Thymus (tissue), 14 donors: ENCODE results near the gene CKS2. TPM values are rescaled to one million over a fixed set of nuclear protein-coding genes. Genes with fewer than 3 reads are reported as not detected.
"Not testable (repeated sequence)": the region's sequence is repeated elsewhere in the genome, so short reads cannot be mapped to it uniquely, and the experiment has no call there.

ENCODE experiments used
- DNase-seq, 9 donors: peaks; one replicate each; pipeline ENCODE4 v3.0.0-alpha.2; 2013; ENCODE audit warnings: low spot score in 9 of 9, low read depth in 6 of 9, missing footprints in 1 of 9
- H3K27ac ChIP-seq, 2 donors: one replicate each; pipeline ENCODE4 v1.5.1; 2013; ENCODE audit warnings: control low read depth in 1 of 2, low read depth in 1 of 2, low read length in 1 of 2, mild to moderate bottlenecking in 1 of 2, moderate library complexity in 1 of 2
- H3K27me3 ChIP-seq, 2 donors: one replicate each; pipeline ENCODE4 v1.5.1; 2013; ENCODE audit warnings: low read length in 1 of 2; ENCODE audit not compliant: control insufficient read depth in 2 of 2, insufficient read depth in 1 of 2
- H3K36me3 ChIP-seq, 2 donors: one replicate each; pipeline ENCODE4 v1.5.1; 2013; ENCODE audit warnings: low read length in 1 of 2, mild to moderate bottlenecking in 1 of 2, moderate library complexity in 1 of 2; ENCODE audit not compliant: control insufficient read depth in 2 of 2, insufficient read depth in 2 of 2
- H3K4me1 ChIP-seq, 2 donors: one replicate each; pipeline ENCODE4 v1.5.1; 2013; ENCODE audit warnings: low read length in 2 of 2; ENCODE audit not compliant: control insufficient read depth in 2 of 2, insufficient read depth in 2 of 2
- H3K4me3 ChIP-seq, 2 donors: one replicate each; pipeline ENCODE4 v1.5.1; 2013; ENCODE audit warnings: low read length in 2 of 2, control low read depth in 1 of 2, mild to moderate bottlenecking in 1 of 2
- H3K9me3 ChIP-seq, 2 donors: one replicate each; pipeline ENCODE4 v1.5.1; 2013; ENCODE audit warnings: low read length in 1 of 2, mild to moderate bottlenecking in 1 of 2; ENCODE audit not compliant: control insufficient read depth in 2 of 2, insufficient read depth in 1 of 2
- WGBS: extraction: QIAGEN DNeasy Blood & Tissue Kit; methylation state at CpG from one replicate; pipeline ENCODE4 v1.1.7; 2013; 5-methylcytosine and 5-hydroxymethylcytosine counted together
- long read RNA-seq, 10 donors: transcript quantifications; one replicate each; lab custom pipeline, GENCODE V29; 2026
- polyA plus RNA-seq: library from polyadenylated mRNA; stranded (reverse); fragments of 200-250 nt; gene quantifications from one replicate; pipeline ENCODE4 v1.2.3, GENCODE V29; 2013
- total RNA-seq: library from RNA; stranded (reverse); fragments of 120-200 nt; gene quantifications from one replicate; pipeline ENCODE4 v1.2.4, GENCODE V29; 2013
- donor health status: healthy.

The CKS2 gene
- total RNA-seq (245 TPM), polyA plus RNA-seq (92.7 TPM)
- long read RNA-seq, donor 1, transcript CKS2-201 (3 exons, 613 nt) = major isoform, 22 of 22 reads
- long read RNA-seq, donor 1, partial matches to known transcripts = 0 of 22 reads
- long read RNA-seq, donor 1, other reads (novel, unspliced or antisense) = 0 of 22 reads
- long read RNA-seq, donor 2 = 0 reads
- long read RNA-seq, donor 3, transcript CKS2-201 (3 exons, 613 nt) = major isoform, 297 of 330 reads
- long read RNA-seq, donor 3, partial matches to known transcripts = 28 of 330 reads
- long read RNA-seq, donor 3, other reads (novel, unspliced or antisense) = 5 of 330 reads
- long read RNA-seq, donor 4, transcript CKS2-201 (3 exons, 613 nt) = major isoform, 70 of 83 reads
- long read RNA-seq, donor 4, partial matches to known transcripts = 13 of 83 reads
- long read RNA-seq, donor 4, other reads (novel, unspliced or antisense) = 0 of 83 reads
- long read RNA-seq, donor 5, transcript CKS2-201 (3 exons, 613 nt) = major isoform, 303 of 338 reads
- long read RNA-seq, donor 5, partial matches to known transcripts = 35 of 338 reads
- long read RNA-seq, donor 5, other reads (novel, unspliced or antisense) = 0 of 338 reads
- long read RNA-seq, donor 6, transcript CKS2-201 (3 exons, 613 nt) = major isoform, 124 of 129 reads
- long read RNA-seq, donor 6, partial matches to known transcripts = 5 of 129 reads
- long read RNA-seq, donor 6, other reads (novel, unspliced or antisense) = 0 of 129 reads
- long read RNA-seq, donor 7, transcript CKS2-201 (3 exons, 613 nt) = major isoform, 151 of 160 reads
- long read RNA-seq, donor 7, partial matches to known transcripts = 9 of 160 reads
- long read RNA-seq, donor 7, other reads (novel, unspliced or antisense) = 0 of 160 reads
- long read RNA-seq, donor 8, transcript CKS2-201 (3 exons, 613 nt) = major isoform, 55 of 55 reads
- long read RNA-seq, donor 8, partial matches to known transcripts = 0 of 55 reads
- long read RNA-seq, donor 8, other reads (novel, unspliced or antisense) = 0 of 55 reads
- long read RNA-seq, donor 9, transcript CKS2-201 (3 exons, 613 nt) = major isoform, 72 of 82 reads
- long read RNA-seq, donor 9, partial matches to known transcripts = 10 of 82 reads
- long read RNA-seq, donor 9, other reads (novel, unspliced or antisense) = 0 of 82 reads
- long read RNA-seq, donor 10, transcript CKS2-201 (3 exons, 613 nt) = major isoform, 124 of 132 reads
- long read RNA-seq, donor 10, partial matches to known transcripts = 8 of 132 reads
- long read RNA-seq, donor 10, other reads (novel, unspliced or antisense) = 0 of 132 reads

DNA sequence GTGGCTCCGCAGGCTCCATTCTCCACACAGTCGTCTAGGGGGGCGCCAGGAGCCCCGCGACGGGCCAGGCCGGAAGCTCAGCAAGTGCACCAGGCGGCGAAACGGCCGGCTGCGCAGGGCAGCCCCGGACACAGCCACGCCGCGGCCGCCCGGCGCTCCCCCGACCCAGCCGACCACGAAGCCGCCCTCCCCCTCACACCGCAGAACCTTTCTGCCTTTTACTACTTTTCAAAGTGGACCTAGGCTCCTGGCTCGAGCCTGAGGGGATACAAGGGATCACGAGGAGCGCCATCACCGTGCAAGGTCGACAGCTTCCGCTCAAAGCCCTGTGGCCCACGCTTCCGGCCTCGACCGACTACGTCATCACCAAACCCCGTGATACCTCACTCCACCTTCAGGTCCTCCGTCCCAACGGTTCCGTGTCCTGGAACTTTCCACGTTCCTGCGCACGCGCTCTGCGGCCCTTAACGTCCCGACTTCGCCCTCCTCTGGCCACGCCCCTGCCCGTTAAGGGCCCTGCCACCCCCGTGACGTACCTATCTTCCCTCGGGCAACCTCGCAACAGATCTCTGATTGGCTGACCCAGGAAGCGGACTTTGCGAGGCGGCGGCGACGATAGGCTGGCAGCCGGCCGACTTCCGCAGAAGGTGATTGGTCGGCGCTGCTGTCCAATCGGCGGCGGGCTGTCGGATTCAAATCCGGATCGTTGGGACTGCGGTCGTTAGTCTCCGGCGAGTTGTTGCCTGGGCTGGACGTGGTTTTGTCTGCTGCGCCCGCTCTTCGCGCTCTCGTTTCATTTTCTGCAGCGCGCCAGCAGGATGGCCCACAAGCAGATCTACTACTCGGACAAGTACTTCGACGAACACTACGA, at the start of gene CKS2:
Gene CKS2, plus strand, starts transcription at position 721 of the 871 bp plus-strand sequence. Its CDS starts 98 bp downstream, at position 819.
- Histone ChIP-seq H3K4me1 (peaks cover 9 to 17% of the 10 kb centered on the region in 2 donors), H3K9me3 (no peaks in the 10 kb centered on the region)
- under 1% methylated on average over 86 of the region's 86 CpGs for WGBS

DNA sequence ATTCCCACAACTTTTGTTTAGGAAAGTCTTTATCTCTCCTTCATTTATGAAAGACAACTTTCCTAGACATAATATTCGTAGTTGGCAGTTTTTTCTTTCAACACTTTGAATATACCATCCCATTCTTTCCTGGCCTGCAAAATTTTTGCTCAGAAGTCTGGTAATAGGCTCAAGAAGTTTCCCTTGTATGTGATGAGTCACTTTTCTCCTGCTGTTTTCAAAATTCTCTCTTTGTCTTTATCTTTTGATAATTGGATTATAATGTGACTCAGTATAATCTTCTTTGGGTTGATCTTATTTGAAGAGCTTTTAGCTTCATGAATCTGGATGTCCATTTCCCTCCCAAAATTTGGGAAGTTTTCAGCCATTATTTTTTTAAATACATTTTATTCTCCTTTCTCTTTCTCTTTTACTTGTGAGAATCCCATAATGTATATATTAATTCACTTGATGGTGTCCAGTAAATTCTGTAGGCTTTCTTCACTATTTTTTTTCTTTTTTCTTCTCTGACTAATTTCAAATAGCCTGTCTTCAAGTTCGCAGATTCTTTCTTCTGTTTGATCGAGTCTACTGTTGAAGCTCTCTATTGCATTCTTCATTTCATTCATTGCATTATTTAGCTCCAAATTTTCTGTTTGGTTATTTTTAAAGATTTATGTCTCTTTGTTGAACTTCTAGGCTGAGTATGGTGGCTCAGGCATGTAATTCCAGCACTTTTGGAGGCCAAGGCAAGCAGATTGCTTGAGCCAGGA, 37.3 kb upstream of the CKS2 start:
- no peak for DNase-seq
- WGBS = 98% methylated on average over 3 of the region's 3 CpGs
- H3K36me3 ChIP-seq = no peaks in the 10 kb centered on the region
- H3K27ac ChIP-seq = no peak overlapping the region
- H3K27me3 ChIP-seq = no peaks in the 10 kb centered on the region
- peaks cover 6 to 15% of the 10 kb centered on the region in 2 donors for H3K9me3 ChIP-seq
- H3K4me3 ChIP-seq = no peak overlapping the region
- H3K4me1 ChIP-seq = peaks cover 9 to 14% of the 10 kb centered on the region in 2 donors

More for the DNA sequence above, at the start of gene CKS2:
- peak; percentile 100 for DNase-seq
- Histone ChIP-seq H3K27me3 (no peaks in the 10 kb centered on the region), H3K4me3 (peak within 1 kb of the TSS; percentile 87 to 90), H3K36me3 (peaks cover 0 to 11% of the 10 kb centered on the region in 2 donors), H3K27ac (peak within 1 kb of the TSS; percentile 99 to 100)

DNA sequence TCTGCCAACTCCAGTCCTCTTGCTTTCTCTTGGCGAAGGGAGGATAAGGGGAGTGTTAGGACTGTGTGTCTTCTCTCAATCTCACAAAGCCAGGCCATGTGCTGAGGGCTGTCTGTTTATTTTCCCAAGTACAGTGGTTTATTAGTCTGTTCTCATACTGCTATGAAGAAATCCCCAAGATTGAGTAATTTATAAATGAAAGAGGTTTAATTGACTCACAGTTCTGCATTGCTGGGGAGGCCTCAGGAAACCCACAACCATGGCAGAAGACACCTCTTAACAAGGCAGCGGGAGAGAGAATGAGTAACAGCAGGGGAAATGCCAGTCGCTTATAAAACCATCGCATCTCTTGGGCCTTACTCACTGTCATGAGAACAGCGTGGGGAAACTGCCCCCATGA, 36.2 kb upstream of the CKS2 start:
- no peaks in the 10 kb centered on the region for H3K36me3 ChIP-seq
- peaks cover 6 to 15% of the 10 kb centered on the region in 2 donors for H3K9me3 ChIP-seq
- H3K27me3 ChIP-seq = no peaks in the 10 kb centered on the region
- peaks cover 9 to 16% of the 10 kb centered on the region in 2 donors for H3K4me1 ChIP-seq
- no peak overlapping the region for H3K27ac ChIP-seq
- WGBS = 87% methylated on average over 5 of the region's 5 CpGs
- no peak for DNase-seq
- H3K4me3 ChIP-seq = no peak overlapping the region

DNA sequence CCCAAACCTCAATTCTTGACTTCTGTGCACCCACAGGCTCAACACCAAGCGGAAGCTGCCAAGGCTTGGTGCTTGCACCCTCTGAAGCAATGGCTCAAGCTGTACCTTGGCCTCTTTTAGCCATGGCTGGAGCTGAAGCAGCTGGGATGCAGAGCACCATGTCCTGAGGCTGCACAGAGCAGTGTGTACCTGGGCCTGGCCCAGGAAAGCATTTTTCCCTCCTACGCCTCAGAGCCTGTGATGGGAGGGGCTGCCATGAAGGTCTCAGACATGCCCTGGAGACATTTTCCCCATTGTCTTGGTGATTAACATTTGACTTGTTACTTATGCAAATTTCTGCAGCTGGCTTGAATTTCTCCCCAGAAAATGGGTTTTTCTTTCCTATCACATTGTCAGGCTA, 35.0 kb upstream of the CKS2 start:
- H3K9me3 ChIP-seq = peaks cover 6 to 15% of the 10 kb centered on the region in 2 donors
- 98% methylated on average over 2 of the region's 2 CpGs for WGBS
- H3K4me3 ChIP-seq, H3K27me3 ChIP-seq, H3K36me3 ChIP-seq, DNase-seq, H3K27ac ChIP-seq: not testable (repeated sequence)
- peaks cover 9 to 16% of the 10 kb centered on the region in 2 donors for H3K4me1 ChIP-seq

DNA sequence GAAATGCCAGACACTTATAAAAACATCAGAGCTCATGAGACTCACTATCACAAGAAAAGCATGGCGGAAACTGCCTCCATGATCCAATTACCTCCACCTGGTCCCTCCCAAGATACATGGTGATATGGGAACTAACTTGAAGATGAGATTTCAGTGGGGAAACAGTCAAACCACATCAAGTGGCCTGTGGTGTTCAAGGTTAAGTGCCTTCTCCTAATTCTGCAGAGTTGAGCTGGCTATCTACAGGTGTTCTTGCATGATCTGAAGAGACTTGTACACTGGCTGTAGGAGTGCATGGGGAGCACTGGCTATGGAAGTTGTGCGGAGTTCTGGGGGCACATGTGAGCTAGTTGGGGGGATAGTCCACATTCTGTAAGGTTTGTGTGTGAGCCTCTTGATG, 34.0 kb upstream of the CKS2 start:
- Histone ChIP-seq H3K27ac (no peak overlapping the region), H3K9me3 (peaks cover 6 to 15% of the 10 kb centered on the region in 2 donors), H3K36me3 (no peaks in the 10 kb centered on the region), H3K4me3 (no peak overlapping the region), H3K4me1 (peaks cover 9 to 19% of the 10 kb centered on the region in 2 donors), H3K27me3 (no peaks in the 10 kb centered on the region)
- WGBS = 10% methylated on average over 2 of the region's 2 CpGs
- DNase-seq = peak; percentile 18 to 81 (median 48)

DNA sequence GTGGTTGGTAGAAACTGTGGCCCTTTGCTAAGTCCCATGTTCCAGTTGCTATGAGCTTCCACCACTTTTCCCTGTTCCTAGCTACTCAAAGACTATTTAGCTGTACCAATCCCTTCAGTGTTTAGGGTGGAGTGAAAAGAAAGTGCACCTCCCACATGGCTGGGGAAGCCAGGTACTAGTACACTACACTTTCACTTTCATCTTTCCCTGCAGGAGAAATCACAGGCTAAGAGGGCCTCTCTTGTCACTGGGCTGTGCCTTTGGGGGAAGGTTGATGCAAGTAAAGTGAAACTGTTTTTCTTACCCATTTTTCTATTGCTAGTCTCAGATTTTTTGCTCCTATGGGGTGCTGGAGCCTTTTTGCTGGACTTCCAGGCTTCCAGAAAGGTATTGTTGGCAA, 33.5 kb upstream of the CKS2 start:
- peak in 7 of 9 donors; percentile 8 to 68 (median 34) for DNase-seq
- Histone ChIP-seq H3K9me3 (peaks cover 6 to 15% of the 10 kb centered on the region in 2 donors), H3K4me1 (peaks cover 9 to 19% of the 10 kb centered on the region in 2 donors), H3K36me3 (no peaks in the 10 kb centered on the region), H3K27ac (no peak overlapping the region), H3K4me3 (no peak overlapping the region), H3K27me3 (no peaks in the 10 kb centered on the region)

DNA sequence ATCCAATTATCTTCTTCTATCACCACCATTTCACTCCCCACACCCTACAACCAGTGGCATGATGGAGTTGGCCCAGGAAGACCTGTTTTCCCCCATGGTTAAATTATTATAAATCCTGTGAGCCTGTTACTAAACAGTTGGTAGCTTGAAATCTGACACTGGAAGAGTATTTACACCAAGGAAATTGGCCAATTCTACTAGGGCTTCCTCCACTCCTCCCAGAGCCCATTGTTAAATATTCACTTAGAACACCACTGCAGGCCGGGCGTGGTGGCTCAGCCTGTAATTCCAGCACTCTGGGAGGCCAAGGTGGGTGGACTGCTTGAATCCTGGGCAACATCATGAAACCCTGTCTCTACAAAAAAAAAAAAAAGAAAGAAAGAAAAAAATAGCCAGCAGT, 32.4 kb upstream of the CKS2 start:
- Histone ChIP-seq H3K36me3 (no peaks in the 10 kb centered on the region), H3K4me3 (no peak overlapping the region), H3K27ac (no peak overlapping the region), H3K4me1 (peaks cover 9 to 19% of the 10 kb centered on the region in 2 donors), H3K9me3 (peaks cover 6 to 15% of the 10 kb centered on the region in 2 donors), H3K27me3 (no peaks in the 10 kb centered on the region)
- 98% methylated on average over 2 of the region's 2 CpGs for WGBS
- DNase-seq = no peak
